Skeletal muscle satellite cell (primary cell): ENCODE data around the gene RGS6.

Experiments
- H3K27me3 ChIP-seq: 2 replicates; pipeline ENCODE4 v1.7.0; 2013; ENCODE audit warnings: low read length; ENCODE audit not compliant: control insufficient read depth, insufficient read depth
- H3K36me3 ChIP-seq: 2 replicates; pipeline ENCODE4 v1.7.0; 2013; ENCODE audit warnings: mild to moderate bottlenecking, control low read depth, low read length; ENCODE audit not compliant: insufficient read depth
- H3K4me1 ChIP-seq: 2 replicates; pipeline ENCODE4 v1.7.0; 2013; ENCODE audit warnings: low read length; ENCODE audit not compliant: control insufficient read depth, insufficient read depth
- H3K4me2 ChIP-seq: 2 replicates; pipeline ENCODE4 v1.7.0; 2013; ENCODE audit warnings: mild to moderate bottlenecking, low read length
- H3K4me3 ChIP-seq: 2 replicates; pipeline ENCODE4 v1.7.0; 2013; ENCODE audit warnings: low read length
- H3K9ac ChIP-seq: 2 replicates; pipeline ENCODE4 v1.7.0; 2013; ENCODE audit warnings: mild to moderate bottlenecking, low read depth, low read length, moderate library complexity
- H3K9me3 ChIP-seq: replicated peaks from 2 replicates; pipeline ENCODE4 v1.7.0; 2013; ENCODE audit warnings: mild to moderate bottlenecking, control low read depth, low read length

RGS6 gene

GRCh38 chr14:72605096-72605920 lies 673.1 kb downstream of the RGS6 start:
- no peaks in the 10 kb centered on the region for H3K36me3 ChIP-seq
- H3K4me3 ChIP-seq = no peak overlapping the region
- H3K27me3 ChIP-seq = no peaks in the 10 kb centered on the region
- H3K9ac ChIP-seq = no peak overlapping the region
- no peak overlapping the region for H3K4me2 ChIP-seq
- H3K9me3 ChIP-seq = no peaks in the 10 kb centered on the region
- H3K4me1 ChIP-seq = peaks cover 28% of the 10 kb centered on the region

GRCh38 chr14:72605921-72606220 lies 673.6 kb downstream of the RGS6 start:
- Histone ChIP-seq H3K9ac (no peak overlapping the region), H3K36me3 (no peaks in the 10 kb centered on the region), H3K4me2 (no peak overlapping the region), H3K4me1 (peaks cover 28% of the 10 kb centered on the region), H3K4me3 (no peak overlapping the region), H3K9me3 (no peaks in the 10 kb centered on the region), H3K27me3 (no peaks in the 10 kb centered on the region)

DNA sequence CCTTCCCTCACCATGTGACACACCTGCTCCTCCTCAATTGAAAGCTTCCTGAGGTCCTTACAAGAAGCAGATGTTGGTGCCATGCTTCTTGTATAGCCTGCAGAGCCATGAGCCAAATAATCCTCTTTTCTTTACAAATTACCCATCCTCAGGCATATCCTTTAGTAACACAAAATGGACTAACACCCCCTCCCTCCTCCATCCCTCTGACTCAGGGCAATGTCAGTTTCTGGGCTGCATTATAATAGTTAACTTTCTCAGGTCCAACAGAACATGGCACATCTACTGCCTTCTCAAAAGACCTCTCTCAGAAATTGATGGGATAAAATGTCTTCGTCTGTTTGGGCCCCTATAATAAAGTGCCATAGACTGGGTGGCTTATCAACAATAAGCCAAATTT lies 674.6 kb downstream of the RGS6 start:
- no peak overlapping the region for H3K4me2 ChIP-seq
- H3K27me3 ChIP-seq = no peaks in the 10 kb centered on the region
- peaks cover 28% of the 10 kb centered on the region for H3K4me1 ChIP-seq
- H3K36me3 ChIP-seq = no peaks in the 10 kb centered on the region
- H3K9ac ChIP-seq = no peak overlapping the region
- H3K9me3 ChIP-seq = no peaks in the 10 kb centered on the region
- H3K4me3 ChIP-seq = no peak overlapping the region

DNA sequence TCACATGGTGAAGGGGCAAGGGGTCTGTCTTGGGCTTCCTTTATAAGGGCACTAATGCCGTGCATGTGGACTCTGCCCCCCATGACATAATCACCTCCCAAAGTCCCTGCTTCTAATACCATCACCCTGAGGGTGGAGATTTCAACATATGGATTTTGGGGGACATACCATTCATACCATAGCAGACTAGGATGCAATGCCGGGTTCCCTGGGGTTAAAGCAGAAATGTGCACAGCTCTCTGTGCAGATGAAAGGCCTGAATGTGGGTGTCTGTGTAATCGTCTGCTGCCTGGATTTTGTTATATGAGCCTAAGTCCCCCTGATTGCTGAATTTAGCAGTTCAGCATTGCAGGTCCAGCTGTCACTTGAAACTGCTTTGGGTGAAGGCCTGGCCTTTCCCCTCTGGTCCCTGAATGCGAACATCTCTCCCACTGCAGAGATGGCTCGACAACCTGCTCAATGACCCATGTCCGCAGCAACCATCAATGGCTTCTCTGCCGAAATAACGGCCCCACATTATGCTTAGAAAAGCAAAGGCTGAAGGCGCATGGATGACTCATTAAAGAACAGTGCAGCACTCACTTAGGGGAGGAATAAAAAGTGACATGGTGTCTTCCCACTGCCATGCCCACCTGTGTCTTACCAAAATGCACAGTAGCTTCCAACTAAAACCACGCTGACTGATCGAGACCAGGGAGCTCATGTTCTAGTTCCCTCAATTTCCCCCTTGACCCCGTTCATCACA lies 675.3 kb downstream of the RGS6 start:
- no peaks in the 10 kb centered on the region for H3K27me3 ChIP-seq
- no peak overlapping the region for H3K9ac ChIP-seq
- no peak overlapping the region for H3K4me3 ChIP-seq
- H3K4me2 ChIP-seq = peak overlapping the region; percentile 31
- no peaks in the 10 kb centered on the region for H3K36me3 ChIP-seq
- H3K9me3 ChIP-seq = no peaks in the 10 kb centered on the region
- H3K4me1 ChIP-seq = peaks cover 28% of the 10 kb centered on the region

DNA sequence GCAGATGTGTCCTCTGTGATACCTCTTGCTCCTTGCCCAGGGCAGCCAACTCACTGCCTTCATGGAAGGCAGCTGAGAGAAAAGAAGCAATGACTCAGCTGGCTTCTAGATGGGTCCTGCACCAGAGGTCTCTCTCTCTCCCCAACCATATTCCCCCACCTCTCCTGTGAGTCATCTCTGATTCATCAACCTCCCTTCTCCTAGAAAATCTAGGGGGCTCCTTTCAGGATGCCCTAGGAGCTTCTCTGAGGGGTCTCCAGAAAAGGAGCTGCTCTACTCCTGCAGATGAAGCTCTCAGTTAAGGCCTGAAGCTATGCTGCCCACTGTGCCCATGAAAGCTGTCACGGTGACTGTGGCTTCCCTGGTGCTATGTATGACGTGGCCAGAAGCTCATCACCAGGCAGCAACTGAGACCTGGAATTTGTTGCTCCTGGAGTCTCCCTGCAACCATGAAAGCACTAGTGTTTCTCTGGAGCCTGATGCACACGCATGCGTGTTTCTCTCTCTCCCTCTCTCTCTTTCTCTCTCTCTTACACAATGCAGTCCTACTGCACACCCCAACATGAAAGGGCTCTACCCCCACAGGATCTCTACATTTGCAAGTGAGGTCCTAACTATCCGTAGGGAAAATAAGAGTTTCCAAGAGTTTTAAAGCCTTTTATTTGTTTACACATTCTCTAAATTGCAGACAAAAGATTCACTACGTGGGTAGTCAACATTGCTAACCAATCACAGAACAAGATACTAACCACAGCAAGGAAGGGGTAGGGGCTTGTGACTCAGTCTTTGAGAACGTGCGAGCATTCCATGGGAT lies 676.4 kb downstream of the RGS6 start:
- H3K4me1 ChIP-seq = peaks cover 33% of the 10 kb centered on the region

GRCh38 chr14:72609205-72609916 lies 677.1 kb downstream of the RGS6 start:
- Histone ChIP-seq H3K27me3 (no peaks in the 10 kb centered on the region), H3K9me3 (no peaks in the 10 kb centered on the region), H3K4me2 (no peak overlapping the region), H3K4me3 (no peak overlapping the region), H3K9ac (no peak overlapping the region), H3K36me3 (no peaks in the 10 kb centered on the region), H3K4me1 (peaks cover 33% of the 10 kb centered on the region)

More for the DNA sequence above, 676.4 kb downstream of the RGS6 start:
- Histone ChIP-seq H3K36me3 (no peaks in the 10 kb centered on the region), H3K4me2 (peak overlapping the region; percentile 31), H3K9ac (no peak overlapping the region), H3K27me3 (no peaks in the 10 kb centered on the region), H3K4me3 (no peak overlapping the region), H3K9me3 (no peaks in the 10 kb centered on the region)

- H3K4me3 ChIP-seq = no peak overlapping the region
- peaks cover 35% of the 10 kb centered on the region for H3K4me1 ChIP-seq
- H3K4me2 ChIP-seq = no peak overlapping the region
- no peaks in the 10 kb centered on the region for H3K27me3 ChIP-seq
- H3K9me3 ChIP-seq = no peaks in the 10 kb centered on the region
- no peak overlapping the region for H3K9ac ChIP-seq
- H3K36me3 ChIP-seq = no peaks in the 10 kb centered on the region
These were observed 678.0 kb downstream of the RGS6 start for GRCh38 chr14:72610096-72610830.

- Histone ChIP-seq H3K9ac (no peak overlapping the region), H3K4me1 (peaks cover 40% of the 10 kb centered on the region), H3K36me3 (no peaks in the 10 kb centered on the region), H3K4me3 (no peak overlapping the region), H3K4me2 (no peak overlapping the region), H3K9me3 (no peaks in the 10 kb centered on the region), H3K27me3 (no peaks in the 10 kb centered on the region)
These were observed 678.6 kb downstream of the RGS6 start for GRCh38 chr14:72610831-72611200.

DNA sequence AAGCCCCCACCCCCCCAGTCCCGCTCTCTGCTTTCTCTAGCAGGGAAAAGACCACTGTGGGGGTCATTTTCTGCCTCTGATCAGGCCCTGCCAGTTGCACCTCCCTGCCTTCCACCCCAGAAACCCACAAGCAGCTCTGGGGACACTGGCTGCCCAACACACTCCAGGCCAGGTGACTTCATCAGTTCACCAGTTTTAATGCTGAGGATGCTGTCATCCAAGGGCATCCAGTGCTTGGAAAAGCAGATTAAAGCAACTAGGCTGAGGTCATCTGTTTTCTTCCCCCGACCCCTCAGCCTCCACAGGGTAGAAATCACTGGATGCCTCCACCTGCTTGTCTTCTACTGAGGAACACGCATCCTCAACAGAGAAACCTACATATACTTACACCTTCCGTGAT lies 679.3 kb downstream of the RGS6 start:
- no peaks in the 10 kb centered on the region for H3K27me3 ChIP-seq
- H3K9ac ChIP-seq = no peak overlapping the region
- no peak overlapping the region for H3K4me2 ChIP-seq
- no peak overlapping the region for H3K4me3 ChIP-seq
- no peaks in the 10 kb centered on the region for H3K9me3 ChIP-seq
- H3K4me1 ChIP-seq = peaks cover 47% of the 10 kb centered on the region
- H3K36me3 ChIP-seq = no peaks in the 10 kb centered on the region

- H3K4me1 ChIP-seq = peaks cover 44% of the 10 kb centered on the region
- no peaks in the 10 kb centered on the region for H3K9me3 ChIP-seq
These were observed 679.8 kb downstream of the RGS6 start for GRCh38 chr14:72612041-72612440.

More at GRCh38 chr14:72612041-72612440, 679.8 kb downstream of the RGS6 start:
- no peak overlapping the region for H3K4me2 ChIP-seq
- H3K36me3 ChIP-seq = no peaks in the 10 kb centered on the region
- no peak overlapping the region for H3K9ac ChIP-seq
- no peak overlapping the region for H3K4me3 ChIP-seq
- no peaks in the 10 kb centered on the region for H3K27me3 ChIP-seq
